Activated naive CD8-positive, alpha-beta T cell treated with anti-CD3 and anti-CD28 coated beads for 36 hours (primary cell): ENCODE data around the gene MUS81. TPM values are rescaled to one million over a fixed set of nuclear protein-coding genes. Genes with fewer than 3 reads are reported as not detected.
A peak's percentile ranks its signal among the peaks of the same experiment; 100 is the strongest.

Source experiments
- DNase-seq: peaks from one replicate; pipeline ENCODE4 v3.0.0; 2021
- H3K27ac Mint-ChIP-seq: one replicate; pipeline ENCODE4 v1.8.0; 2022; ENCODE audit warnings: mild to moderate bottlenecking, moderate library complexity, mixed read lengths
- H3K27me3 Mint-ChIP-seq: one replicate; pipeline ENCODE4 v1.8.0; 2022; ENCODE audit warnings: mild to moderate bottlenecking, mixed read lengths
- H3K36me3 Mint-ChIP-seq: one replicate; pipeline ENCODE4 v1.8.0; 2021; ENCODE audit warnings: mild to moderate bottlenecking, mixed read lengths
- H3K4me1 Mint-ChIP-seq: one replicate; pipeline ENCODE4 v1.8.0; 2021; ENCODE audit warnings: mixed read lengths
- H3K4me3 Mint-ChIP-seq: one replicate; pipeline ENCODE4 v1.8.0; 2022; ENCODE audit warnings: mild to moderate bottlenecking, moderate library complexity, mixed read lengths
- H3K9me3 Mint-ChIP-seq: one replicate; pipeline ENCODE4 v1.8.0; 2022; ENCODE audit warnings: mixed read lengths
- total RNA-seq, 2 experiments: library from RNA; stranded (reverse); gene quantifications; one replicate each; pipeline ENCODE4 v1.2.3, GENCODE V29; 2021

MUS81 gene
- total RNA-seq, 2 experiments from 2014 or later: 64.0 to 67.4 TPM

- peaks cover 33% of the 10 kb centered on the region for H3K4me1 Mint-ChIP-seq
- H3K9me3 Mint-ChIP-seq: peaks cover 7% of the 10 kb centered on the region
- no peak overlapping the region for H3K4me3 Mint-ChIP-seq
- no peak for DNase-seq
- peak overlapping the region; percentile 61 for H3K27ac Mint-ChIP-seq
- peaks cover 54% of the 10 kb centered on the region for H3K36me3 Mint-ChIP-seq
- no peaks in the 10 kb centered on the region for H3K27me3 Mint-ChIP-seq
These were observed 6.8 kb upstream of the MUS81 start for GRCh38 chr11:65853246-65853979.

GRCh38 chr11:65854161-65854592 lies 6.1 kb upstream of the MUS81 start:
- Mint-ChIP-seq H3K27me3 (no peaks in the 10 kb centered on the region), H3K4me3 (peak overlapping the region; percentile 40), H3K27ac (peak overlapping the region; percentile 68), H3K9me3 (peaks cover 7% of the 10 kb centered on the region), H3K4me1 (peaks cover 39% of the 10 kb centered on the region), H3K36me3 (peaks cover 54% of the 10 kb centered on the region)
- DNase-seq: no peak

- no peaks in the 10 kb centered on the region for H3K27me3 Mint-ChIP-seq
- H3K4me1 Mint-ChIP-seq: peaks cover 43% of the 10 kb centered on the region
- peak overlapping the region; percentile 88 for H3K27ac Mint-ChIP-seq
- peaks cover 7% of the 10 kb centered on the region for H3K9me3 Mint-ChIP-seq
- no peak for DNase-seq
- peaks cover 54% of the 10 kb centered on the region for H3K36me3 Mint-ChIP-seq
- H3K4me3 Mint-ChIP-seq: peak overlapping the region; percentile 96
These were observed 5.1 kb upstream of the MUS81 start for GRCh38 chr11:65854852-65855837.

- Mint-ChIP-seq H3K4me1 (peaks cover 43% of the 10 kb centered on the region), H3K27ac (peak overlapping the region; percentile 88), H3K4me3 (peak overlapping the region; percentile 96), H3K9me3 (peaks cover 7% of the 10 kb centered on the region), H3K36me3 (peaks cover 54% of the 10 kb centered on the region), H3K27me3 (no peaks in the 10 kb centered on the region)
- no peak for DNase-seq
These were observed 4.3 kb upstream of the MUS81 start for GRCh38 chr11:65855927-65856363.

DNA sequence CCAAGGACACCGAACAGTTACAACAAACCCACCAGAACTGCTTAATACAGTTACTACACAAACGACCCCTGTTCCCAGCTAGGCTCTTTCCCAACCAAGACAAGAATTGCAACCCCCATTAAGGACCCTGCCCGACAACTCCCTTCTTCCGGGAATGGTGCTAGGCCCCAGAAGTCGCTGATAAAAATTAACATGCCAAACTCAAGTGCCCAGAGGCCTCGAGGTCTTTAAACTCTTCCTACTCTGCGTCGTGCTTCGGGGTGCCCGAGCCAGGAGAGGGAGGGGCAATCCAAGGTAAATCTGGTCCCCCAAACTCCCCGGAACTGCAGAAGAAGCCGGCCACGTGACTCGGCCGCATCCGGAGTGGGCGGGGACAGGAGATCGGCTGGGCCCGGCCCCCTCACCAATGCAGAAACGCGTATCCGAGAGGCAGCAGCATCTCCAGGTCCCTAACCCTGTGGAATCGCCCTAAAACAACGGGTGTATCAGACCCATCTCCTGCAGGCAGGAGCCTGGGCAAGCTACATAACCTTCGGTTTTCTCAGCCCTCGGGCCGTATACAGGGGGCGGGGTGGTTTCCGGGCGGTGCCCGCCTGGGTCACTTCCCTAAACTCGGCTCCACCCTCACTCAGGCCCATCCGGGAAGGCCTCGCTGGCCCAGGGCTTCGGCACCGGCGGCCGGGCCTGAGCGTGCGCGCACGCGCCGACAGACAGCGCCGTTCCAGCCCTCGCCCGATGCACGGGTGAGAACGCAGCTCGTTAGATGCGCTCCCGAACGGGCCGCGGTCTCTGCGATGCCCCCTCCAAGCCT lies 3.3 kb upstream of the MUS81 start:
- peak overlapping the region; percentile 96 for H3K4me3 Mint-ChIP-seq
- DNase-seq: peak; percentile 87
- H3K27ac Mint-ChIP-seq: peak overlapping the region; percentile 88
- H3K27me3 Mint-ChIP-seq: no peaks in the 10 kb centered on the region
- peaks cover 46% of the 10 kb centered on the region for H3K36me3 Mint-ChIP-seq
- H3K9me3 Mint-ChIP-seq: peaks cover 2% of the 10 kb centered on the region
- H3K4me1 Mint-ChIP-seq: peaks cover 51% of the 10 kb centered on the region

- H3K36me3 Mint-ChIP-seq: peaks cover 44% of the 10 kb centered on the region
- H3K4me3 Mint-ChIP-seq: peak overlapping the region; percentile 96
- DNase-seq: no peak
- H3K9me3 Mint-ChIP-seq: no peaks in the 10 kb centered on the region
- H3K4me1 Mint-ChIP-seq: peaks cover 53% of the 10 kb centered on the region
- no peaks in the 10 kb centered on the region for H3K27me3 Mint-ChIP-seq
- H3K27ac Mint-ChIP-seq: peak overlapping the region; percentile 88
These were observed 2.8 kb upstream of the MUS81 start for GRCh38 chr11:65857500-65857852.

DNA sequence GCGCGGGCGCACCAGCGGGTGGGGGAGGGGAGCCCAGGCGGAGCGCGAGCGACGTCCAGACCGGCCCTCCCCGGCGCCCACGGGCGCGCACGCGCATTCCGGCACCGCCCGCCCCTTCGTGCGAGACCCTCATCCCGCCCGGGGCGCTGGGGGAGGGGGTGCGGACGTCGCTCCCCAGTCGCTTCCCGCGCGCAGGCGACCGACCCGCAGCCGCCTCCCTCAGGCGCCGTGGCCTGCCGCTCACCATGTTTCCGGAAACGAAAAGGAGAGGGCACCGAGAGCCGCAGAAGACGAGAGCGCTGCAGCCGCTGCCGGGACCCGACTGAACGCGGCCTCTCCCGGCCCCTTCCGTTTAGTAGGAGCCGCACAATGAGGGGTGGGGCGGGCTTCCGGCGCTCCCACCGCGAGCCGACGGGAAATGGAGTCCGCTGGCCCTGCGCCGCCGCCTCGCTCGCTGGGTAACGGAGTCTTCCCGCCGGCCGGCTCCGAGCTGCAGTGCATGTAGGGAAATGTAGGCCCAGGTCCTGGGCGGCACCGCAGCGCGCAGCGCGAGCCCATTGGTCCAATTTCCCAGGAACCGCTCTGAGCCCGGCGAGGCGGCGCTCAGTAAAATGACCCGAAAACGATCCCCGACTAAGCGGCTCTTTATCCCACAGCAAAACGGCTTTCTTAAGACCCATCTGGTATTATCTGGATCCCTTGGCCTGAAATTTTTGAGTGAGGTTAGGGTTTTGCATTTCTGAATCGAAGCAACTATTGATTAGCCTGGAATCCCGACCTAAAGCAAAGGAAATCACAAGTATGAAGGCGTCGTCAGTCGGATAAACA lies 2.2 kb upstream of the MUS81 start, which contains the start of gene CFL1:
Gene CFL1 (minus strand): TSS at position 328 of the 828 bp plus-strand sequence. CDS start 81 bp downstream, at position 247.
- no peaks in the 10 kb centered on the region for H3K9me3 Mint-ChIP-seq
- peak within 1 kb of the TSS; percentile 98 for H3K27ac Mint-ChIP-seq
- DNase-seq: peak; percentile 100
- peaks cover 58% of the 10 kb centered on the region for H3K4me1 Mint-ChIP-seq
- peak within 1 kb of the TSS; percentile 96 for H3K4me3 Mint-ChIP-seq
- H3K27me3 Mint-ChIP-seq: no peaks in the 10 kb centered on the region
- peaks cover 44% of the 10 kb centered on the region for H3K36me3 Mint-ChIP-seq

DNA sequence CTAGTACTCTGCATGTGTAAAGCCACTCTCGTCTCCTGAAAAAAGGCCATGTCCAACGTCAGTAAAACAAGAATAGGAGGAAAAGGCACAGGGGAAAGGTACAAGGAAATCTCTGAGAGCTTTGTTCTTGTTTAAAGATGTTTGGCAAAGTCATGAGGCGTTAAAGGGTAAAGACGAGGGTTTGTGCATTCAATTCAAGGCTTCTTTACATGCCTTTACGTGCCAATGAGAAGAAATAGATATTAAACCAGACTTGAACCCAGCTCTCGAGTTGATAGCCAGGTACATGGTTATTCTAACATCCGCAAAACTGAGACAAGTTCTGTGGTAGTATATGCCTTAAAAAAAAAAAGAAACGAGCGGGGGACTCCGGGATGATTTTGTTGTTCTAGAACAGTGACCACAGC lies 1.5 kb upstream of the MUS81 start:
- H3K36me3 Mint-ChIP-seq: peaks cover 40% of the 10 kb centered on the region
- H3K9me3 Mint-ChIP-seq: no peaks in the 10 kb centered on the region
- H3K27ac Mint-ChIP-seq: peak overlapping the region; percentile 98
- DNase-seq: no peak
- H3K4me1 Mint-ChIP-seq: peaks cover 57% of the 10 kb centered on the region
- no peaks in the 10 kb centered on the region for H3K27me3 Mint-ChIP-seq
- H3K4me3 Mint-ChIP-seq: peak overlapping the region; percentile 95

DNA sequence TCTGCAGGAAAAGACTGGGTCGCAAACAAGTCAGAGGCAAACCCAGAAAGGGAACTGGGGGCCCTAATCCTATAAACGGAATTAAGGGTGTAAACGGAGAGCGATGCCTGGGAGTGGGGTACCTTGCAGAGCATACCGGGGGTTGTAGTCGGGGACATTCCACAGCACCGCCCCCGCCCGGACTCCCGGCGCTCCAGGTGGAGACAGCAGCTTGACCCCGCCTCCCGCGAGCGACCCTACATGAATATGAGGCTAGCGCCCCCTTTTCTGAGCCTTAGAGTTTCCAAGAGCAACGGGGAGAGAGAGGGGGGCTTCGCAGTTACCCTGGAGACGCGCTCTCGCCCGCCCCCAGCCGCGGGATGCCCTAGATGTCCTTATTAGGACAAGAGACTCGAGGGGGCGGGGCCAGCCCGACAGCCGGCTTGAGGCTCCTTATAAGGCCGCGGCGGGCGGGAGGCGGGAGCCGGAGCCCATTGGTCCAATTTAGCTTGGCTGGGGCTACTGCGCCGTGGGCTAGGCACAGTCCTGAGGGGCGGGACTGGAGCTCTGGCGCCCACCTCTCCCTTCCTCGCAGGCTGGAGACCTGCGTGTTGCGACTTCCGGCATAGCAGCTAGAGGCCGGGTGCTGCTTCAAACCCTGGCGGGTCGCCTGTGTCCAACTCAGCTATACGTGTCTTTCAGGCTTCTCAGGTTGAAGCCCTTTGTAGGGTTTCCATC lies 980 bp upstream of the MUS81 start:
- Mint-ChIP-seq H3K27me3 (no peaks in the 10 kb centered on the region), H3K4me3 (peak overlapping the region; percentile 95), H3K4me1 (peaks cover 53% of the 10 kb centered on the region), H3K36me3 (peaks cover 34% of the 10 kb centered on the region), H3K9me3 (no peaks in the 10 kb centered on the region), H3K27ac (peak overlapping the region; percentile 98)
- DNase-seq: peak; percentile 99

GRCh38 chr11:65859812-65860277 lies 388 bp upstream of the MUS81 start:
- no peaks in the 10 kb centered on the region for H3K9me3 Mint-ChIP-seq
- peak overlapping the region; percentile 95 for H3K4me3 Mint-ChIP-seq
- DNase-seq: no peak
- peaks cover 47% of the 10 kb centered on the region for H3K4me1 Mint-ChIP-seq
- H3K27ac Mint-ChIP-seq: peak overlapping the region; percentile 98
- H3K27me3 Mint-ChIP-seq: no peaks in the 10 kb centered on the region
- peaks cover 29% of the 10 kb centered on the region for H3K36me3 Mint-ChIP-seq

GRCh38 chr11:65861165-65861505 lies 902 bp downstream of the MUS81 start:
- Mint-ChIP-seq H3K27me3 (no peaks in the 10 kb centered on the region), H3K9me3 (no peaks in the 10 kb centered on the region), H3K4me1 (peaks cover 38% of the 10 kb centered on the region), H3K36me3 (peaks cover 24% of the 10 kb centered on the region), H3K4me3 (peak overlapping the region; percentile 95), H3K27ac (peak overlapping the region; percentile 98)
- no peak for DNase-seq

GRCh38 chr11:65861533-65862183 lies 1.4 kb downstream of the MUS81 start:
- peaks cover 19% of the 10 kb centered on the region for H3K36me3 Mint-ChIP-seq
- no peak for DNase-seq

GRCh38 chr11:65862191-65862735 lies 2.0 kb downstream of the MUS81 start:
- H3K9me3 Mint-ChIP-seq: no peaks in the 10 kb centered on the region
- DNase-seq: no peak
- peaks cover 30% of the 10 kb centered on the region for H3K4me1 Mint-ChIP-seq
- H3K27ac Mint-ChIP-seq: no peak overlapping the region
- H3K27me3 Mint-ChIP-seq: no peaks in the 10 kb centered on the region
- H3K4me3 Mint-ChIP-seq: peak overlapping the region; percentile 95
- H3K36me3 Mint-ChIP-seq: peaks cover 18% of the 10 kb centered on the region

More at GRCh38 chr11:65861533-65862183, 1.4 kb downstream of the MUS81 start:
- peaks cover 32% of the 10 kb centered on the region for H3K4me1 Mint-ChIP-seq
- no peaks in the 10 kb centered on the region for H3K27me3 Mint-ChIP-seq
- peak overlapping the region; percentile 98 for H3K27ac Mint-ChIP-seq
- peak overlapping the region; percentile 95 for H3K4me3 Mint-ChIP-seq
- H3K9me3 Mint-ChIP-seq: no peaks in the 10 kb centered on the region
